SK-N-SH (cell line): Measurements from ENCODE around the gene NISCH. TPM values are rescaled to one million over a fixed set of nuclear protein-coding genes. Genes with fewer than 3 reads are reported as not detected.

ENCODE experiments used
- CTCF ChIA-PET: fragments of 300-600, 350-600 bp; formaldehyde crosslinking; extraction: SDS; loops from one replicate; lab custom pipeline; 2021; lab: Yijun Ruan, JAX
- POLR2A ChIA-PET: fragments of 350-600 bp; sonication (Branson Sonifier 250); formaldehyde crosslinking; extraction: SDS; loops from one replicate; lab custom pipeline; 2020; ENCODE audit warnings: antibody characterized with exemption, inconsistent platforms; lab: Yijun Ruan, JAX
- DNase-seq: peaks from one replicate; pipeline ENCODE4 v3.0.0; 2012
- H2AFZ ChIP-seq: fragments of 200-600 bp; sonication (generic); 2 replicates; pipeline ENCODE4 v1.8.1; 2016; ENCODE audit warnings: antibody characterized with exemption, mild to moderate bottlenecking, low read depth
- H3F3A ChIP-seq: fragments of 200-600 bp; sonication (generic); replicated peaks from 2 replicates; pipeline ENCODE3; 2016; ENCODE audit warnings: antibody characterized with exemption, mild to moderate bottlenecking; ENCODE audit not compliant: insufficient read depth
- H3K27ac ChIP-seq, 2 experiments: fragments of 200-500 bp in 1 of 2; fragments of 200-600 bp in 1 of 2; sonication (Bioruptor generic) in 1 of 2; sonication (generic), shearing (Covaris generic) in 1 of 2; 2 replicates each; pipeline versions ENCODE4 v1.5.1 to v1.6.1; 2014 to 2016; ENCODE audit warnings: low read depth in 2 of 2, inconsistent platforms in 1 of 2, low read length in 1 of 2, mild to moderate bottlenecking in 1 of 2, mixed read lengths in 1 of 2
- H3K27me3 ChIP-seq: fragments of 200-600 bp; sonication (generic), shearing (Covaris generic); 2 replicates; pipeline ENCODE4 v1.6.1; 2016; ENCODE audit warnings: mixed run types; ENCODE audit not compliant: insufficient read depth
- H3K36me3 ChIP-seq, 2 experiments: fragments of 200-500 bp in 1 of 2; fragments of 200-600 bp in 1 of 2; sonication (Bioruptor generic) in 1 of 2; sonication (generic) in 1 of 2; replicated peaks in 1 of 2; 2 replicates each; pipeline versions ENCODE3 to v1.5.1; 2014 to 2016; ENCODE audit warnings: low read length in 1 of 2, mild to moderate bottlenecking in 1 of 2; ENCODE audit not compliant: insufficient read depth in 2 of 2, control insufficient read depth in 1 of 2
- H3K4me1 ChIP-seq, 2 experiments: fragments of 200-500 bp in 1 of 2; fragments of 200-600 bp in 1 of 2; sonication (Bioruptor generic) in 1 of 2; sonication (generic), shearing (Covaris generic) in 1 of 2; 2 replicates each; pipeline versions ENCODE4 v1.5.1 to v1.6.1; 2014 to 2016; ENCODE audit warnings: low read depth in 1 of 2, low read length in 1 of 2, mixed run types in 1 of 2; ENCODE audit not compliant: insufficient read depth in 2 of 2, control insufficient read depth in 1 of 2
- H3K4me2 ChIP-seq: fragments of 200-600 bp; sonication (generic), shearing (Covaris generic); 2 replicates; pipeline ENCODE4 v1.6.1; 2017; ENCODE audit warnings: mixed run types
- H3K4me3 ChIP-seq, 2 experiments: fragments of 200-500 bp in 1 of 2; fragments of 200-600 bp in 1 of 2; sonication (Bioruptor generic) in 1 of 2; sonication (generic), shearing (Covaris generic) in 1 of 2; 2 replicates each; pipeline versions ENCODE4 v1.5.1 to v1.8.1; 2014 to 2016; ENCODE audit warnings: low read depth in 2 of 2, inconsistent platforms in 1 of 2, low read length in 1 of 2, mild to moderate bottlenecking in 1 of 2, mixed read lengths in 1 of 2, moderate library complexity in 1 of 2
- H3K79me2 ChIP-seq: fragments of 200-600 bp; sonication (generic); 2 replicates; pipeline ENCODE4 v1.8.1; 2017; ENCODE audit warnings: mild to moderate bottlenecking; ENCODE audit not compliant: insufficient read depth
- H3K9ac ChIP-seq: fragments of 200-600 bp; sonication (generic); 2 replicates; pipeline ENCODE4 v1.6.1; 2017; ENCODE audit warnings: mixed run types
- H3K9me2 ChIP-seq: fragments of 200-600 bp; sonication (generic); 2 replicates; pipeline ENCODE4 v1.6.1; 2017; ENCODE audit warnings: mixed run types
- H3K9me3 ChIP-seq: fragments of 200-600 bp; sonication (generic); 2 replicates; pipeline ENCODE4 v1.6.1; 2017; ENCODE audit warnings: mixed run types, mild to moderate bottlenecking, moderate library complexity
- H4K20me1 ChIP-seq: fragments of 200-600 bp; sonication (generic); 2 replicates; pipeline ENCODE4 v1.6.1; 2017; ENCODE audit warnings: mild to moderate bottlenecking, mixed run types; ENCODE audit not compliant: insufficient read depth
- EP300 ChIP-seq, 2 experiments: IDR thresholded peaks; 2 replicates each; pipeline versions ENCODE4 v1.4.0 to v1.6.1; 2012; ENCODE audit warnings: borderline replicate concordance in 1 of 2, low read depth in 1 of 2, low read length in 1 of 2
- FOSL2 ChIP-seq: IDR thresholded peaks from 2 replicates; pipeline ENCODE4 v1.4.0; 2012; ENCODE audit warnings: low read depth, mild to moderate bottlenecking, moderate library complexity, borderline replicate concordance
- FOXJ3 ChIP-seq: sonication (generic); formaldehyde crosslinking; IDR thresholded peaks from 2 replicates; pipeline ENCODE4 v1.5.1; 2020; ENCODE audit warnings: mild to moderate bottlenecking, missing genetic modification reagents
- FOXM1 ChIP-seq: IDR thresholded peaks from 2 replicates; pipeline ENCODE4 v1.4.0; 2012; ENCODE audit warnings: low read depth, mild to moderate bottlenecking
- GABPA ChIP-seq: IDR thresholded peaks from 2 replicates; pipeline ENCODE4 v1.4.0; 2012; ENCODE audit warnings: low read depth, mild to moderate bottlenecking
- IRF3 ChIP-seq: fragments of 150-350 bp; IDR thresholded peaks from 2 replicates; pipeline ENCODE4 v1.6.1; 2016; ENCODE audit warnings: mild to moderate bottlenecking, low read depth, low read length
- MEF2A ChIP-seq: IDR thresholded peaks from 2 replicates; pipeline ENCODE4 v1.4.0; 2012; ENCODE audit warnings: low read depth, borderline replicate concordance
- MXI1 ChIP-seq: IDR thresholded peaks from 2 replicates; pipeline ENCODE4 v1.6.1; 2012; ENCODE audit warnings: mild to moderate bottlenecking, low read depth, low read length, improper control_type of control experiment
- NFIC ChIP-seq: IDR thresholded peaks from 2 replicates; pipeline ENCODE4 v1.4.0; 2012; ENCODE audit warnings: borderline replicate concordance
- RAD21 ChIP-seq: IDR thresholded peaks from 2 replicates; pipeline ENCODE4 v1.6.1; 2012; ENCODE audit warnings: mild to moderate bottlenecking, low read length
- RCOR1 ChIP-seq: fragments of 150-350 bp; IDR thresholded peaks from 2 replicates; pipeline ENCODE4 v1.6.1; 2017; ENCODE audit warnings: antibody characterized with exemption, low read length
- SMC3 ChIP-seq: IDR thresholded peaks from 2 replicates; pipeline ENCODE4 v1.6.1; 2012; ENCODE audit warnings: low read depth, low read length, improper control_type of control experiment
- TAF1 ChIP-seq: IDR thresholded peaks from 2 replicates; pipeline ENCODE4 v1.6.1; 2012; ENCODE audit warnings: low read depth, mild to moderate bottlenecking, low read length, moderate library complexity, borderline replicate concordance
- TCF12 ChIP-seq: IDR thresholded peaks from 2 replicates; pipeline ENCODE4 v1.4.0; 2012
- TEAD4 ChIP-seq: IDR thresholded peaks from 2 replicates; pipeline ENCODE4 v1.4.0; 2012; ENCODE audit warnings: mild to moderate bottlenecking, borderline replicate concordance; ENCODE audit not compliant: insufficient read depth
- USF1 ChIP-seq: IDR thresholded peaks from 2 replicates; pipeline ENCODE4 v1.4.0; 2012; ENCODE audit warnings: low read depth, borderline replicate concordance
- USF2 ChIP-seq: fragments of 150-350 bp; IDR thresholded peaks from 2 replicates; pipeline ENCODE4 v1.6.1; 2017; ENCODE audit warnings: antibody characterized with exemption, low read length, low read depth, borderline replicate concordance
- WGBS: methylation state at CpG from one replicate; pipeline ENCODE4 v1.1.6; 2017; ENCODE audit warnings: low lambda C conversion rate; 5-methylcytosine and 5-hydroxymethylcytosine counted together
- polyA plus RNA-seq, 3 experiments: library from polyadenylated mRNA; depleted of rRNA; stranded (reverse); fragments of >200 nt; gene quantifications; 2 replicates each; pipeline ENCODE4 v1.2.3, GENCODE V29; 2012
- TF ChIP-seq, protein P1 (sequence below): IDR thresholded peaks from 2 replicates; pipeline ENCODE4; 2012
- TF ChIP-seq, protein P2 (sequence below): IDR thresholded peaks from 2 replicates; pipeline ENCODE4 v1.4.0; 2012; ENCODE audit warnings: low read depth, borderline replicate concordance

NISCH gene
- polyA plus RNA-seq, 1 of the 3 experiments (the other 2 are of a cell fraction), result 77.5 TPM

DNA sequence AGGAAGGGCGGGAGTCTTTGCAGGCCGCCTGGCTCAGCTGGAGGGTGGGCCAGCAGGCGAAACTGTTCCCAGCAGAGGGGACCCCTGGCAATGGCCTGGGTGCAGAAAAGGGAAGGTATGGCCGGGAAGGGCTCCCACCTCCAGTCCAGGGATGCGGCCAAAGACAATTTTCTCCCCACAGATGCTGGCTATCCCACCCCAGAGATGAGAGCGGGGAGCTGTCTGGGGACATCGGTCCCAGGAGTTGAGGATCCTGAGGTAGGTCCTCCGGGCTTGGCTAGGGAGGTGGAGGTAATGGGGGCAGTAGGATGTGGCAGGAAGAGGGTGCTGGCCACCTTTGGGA, 12.2 kb upstream of the NISCH start:
- Histone ChIP-seq H4K20me1 (no peaks in the 10 kb centered on the region), H3K27ac (no peak overlapping the region), H3K79me2 (no peaks in the 10 kb centered on the region), H3K9ac (no peak overlapping the region), H3K36me3 (no peaks in the 10 kb centered on the region), H2AFZ (no peak overlapping the region), H3K4me1 (peaks cover 0 to 3% of the 10 kb centered on the region in 2 experiments; a peak in 1 of 4 replicates), H3K9me3 (no peaks in the 10 kb centered on the region)
- ChIA-PET CTCF (interaction anchor here (1.5 to 16.5 kb wide), 2 partner anchors 8 to 18 kb away, joined by 5 to 578 read pairs; no protein-coding TSS in a partner anchor), POLR2A (no interaction called here)
- no peak for DNase-seq
- TF ChIP-seq FOXJ3 (CRISPR knock-in tag), result no peak
- TF ChIP-seq MXI1, result no peak
- no peak for TF ChIP-seq FOSL2
- no peak for TF ChIP-seq TAF1
- no peak for TF ChIP-seq FOXM1
- TF ChIP-seq RAD21, result no peak
- TF ChIP-seq EP300 (IDR thresholded peaks at IDR 0.05; ENCODE audit: borderline replicate concordance in 1 of 2, low read depth in 1 of 2, low read length in 1 of 2), result no peak
- no peak for TF ChIP-seq USF1
- TF ChIP-seq, all 33 proteins: peak for 0
- WGBS, result 63% methylated on average over 6 of the region's 8 CpGs
- Histone ChIP-seq H3K27me3 (no peaks in the 10 kb centered on the region), H3F3A (no peaks in the 10 kb centered on the region), H3K4me3 (no peak overlapping the region), H3K4me2 (no peak overlapping the region), H3K9me2 (no peaks in the 10 kb centered on the region)

GRCh38 chr3:52443791-52444687, 11.4 kb upstream of the NISCH start:
- no peak overlapping the region for H2AFZ ChIP-seq
- no peak overlapping the region for H3K9ac ChIP-seq
- H3K79me2 ChIP-seq, result no peaks in the 10 kb centered on the region
- H3F3A ChIP-seq, result no peaks in the 10 kb centered on the region
- H4K20me1 ChIP-seq, result no peaks in the 10 kb centered on the region
- no peak overlapping the region for H3K4me2 ChIP-seq
- 87% methylated on average over 22 of the region's 25 CpGs for WGBS
- no peak overlapping the region for H3K4me3 ChIP-seq
- no peaks in the 10 kb centered on the region for H3K36me3 ChIP-seq
- peaks cover 0 to 3% of the 10 kb centered on the region in 2 experiments; a peak in 1 of 4 replicates for H3K4me1 ChIP-seq
- no peaks in the 10 kb centered on the region for H3K27me3 ChIP-seq
- ChIA-PET POLR2A (no interaction called here), CTCF (interaction anchor here (2.8 to 16.5 kb wide), 2 partner anchors 18 to 105 kb away, joined by 12 to 578 read pairs; no protein-coding TSS in a partner anchor)
- DNase-seq, result no peak
- no peaks in the 10 kb centered on the region for H3K9me2 ChIP-seq
- H3K9me3 ChIP-seq, result no peaks in the 10 kb centered on the region
- no peak for TF ChIP-seq SMC3
- no peak for TF ChIP-seq NFIC
- TF ChIP-seq GABPA, result no peak
- no peak for TF ChIP-seq RAD21
- TF ChIP-seq RCOR1, result no peak
- TF ChIP-seq MEF2A, result no peak
- TF ChIP-seq IRF3, result no peak
- no peak for TF ChIP-seq FOSL2
- TF ChIP-seq USF2, result no peak
- no peak for TF ChIP-seq TEAD4
- no peak for TF ChIP-seq TCF12
- TF ChIP-seq USF1, result no peak
- TF ChIP-seq, protein P1, sequence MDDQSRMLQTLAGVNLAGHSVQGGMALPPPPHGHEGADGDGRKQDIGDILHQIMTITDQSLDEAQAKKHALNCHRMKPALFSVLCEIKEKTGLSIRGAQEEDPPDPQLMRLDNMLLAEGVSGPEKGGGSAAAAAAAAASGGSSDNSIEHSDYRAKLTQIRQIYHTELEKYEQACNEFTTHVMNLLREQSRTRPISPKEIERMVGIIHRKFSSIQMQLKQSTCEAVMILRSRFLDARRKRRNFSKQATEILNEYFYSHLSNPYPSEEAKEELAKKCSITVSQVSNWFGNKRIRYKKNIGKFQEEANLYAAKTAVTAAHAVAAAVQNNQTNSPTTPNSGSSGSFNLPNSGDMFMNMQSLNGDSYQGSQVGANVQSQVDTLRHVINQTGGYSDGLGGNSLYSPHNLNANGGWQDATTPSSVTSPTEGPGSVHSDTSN, result no peak
- no peak for TF ChIP-seq FOXM1
- TF ChIP-seq, protein P2, sequence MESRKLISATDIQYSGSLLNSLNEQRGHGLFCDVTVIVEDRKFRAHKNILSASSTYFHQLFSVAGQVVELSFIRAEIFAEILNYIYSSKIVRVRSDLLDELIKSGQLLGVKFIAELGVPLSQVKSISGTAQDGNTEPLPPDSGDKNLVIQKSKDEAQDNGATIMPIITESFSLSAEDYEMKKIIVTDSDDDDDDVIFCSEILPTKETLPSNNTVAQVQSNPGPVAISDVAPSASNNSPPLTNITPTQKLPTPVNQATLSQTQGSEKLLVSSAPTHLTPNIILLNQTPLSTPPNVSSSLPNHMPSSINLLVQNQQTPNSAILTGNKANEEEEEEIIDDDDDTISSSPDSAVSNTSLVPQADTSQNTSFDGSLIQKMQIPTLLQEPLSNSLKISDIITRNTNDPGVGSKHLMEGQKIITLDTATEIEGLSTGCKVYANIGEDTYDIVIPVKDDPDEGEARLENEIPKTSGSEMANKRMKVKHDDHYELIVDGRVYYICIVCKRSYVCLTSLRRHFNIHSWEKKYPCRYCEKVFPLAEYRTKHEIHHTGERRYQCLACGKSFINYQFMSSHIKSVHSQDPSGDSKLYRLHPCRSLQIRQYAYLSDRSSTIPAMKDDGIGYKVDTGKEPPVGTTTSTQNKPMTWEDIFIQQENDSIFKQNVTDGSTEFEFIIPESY, result no peak
- TF ChIP-seq, all 33 proteins: peak for 0
- H3K27ac ChIP-seq, result no peak overlapping the region
